ENCODE results near the gene WNK4.
"Not testable (repeated sequence)": the region's sequence is repeated elsewhere in the genome, so short reads cannot be mapped to it uniquely, and the experiment has no call there.

Gene WNK4

GRCh38 chr17:42779936-42780850, at the start of gene WNK4:
WNK4 (plus strand) TSS chr17:42780610; CDS start chr17:42780699, 89 bp downstream.
- no peak for DNase-seq (ENCODE audit: low read depth)

- DNase-seq (ENCODE audit: low read depth): no peak
Measured at GRCh38 chr17:42740699-42741098, 39.7 kb upstream of the WNK4 start.

GRCh38 chr17:42742916-42743315, 37.5 kb upstream of the WNK4 start:
- not testable (repeated sequence) for DNase-seq (ENCODE audit: low read depth)

- no peak for DNase-seq (ENCODE audit: low read depth)
Measured at GRCh38 chr17:42743595-42744282, 36.7 kb upstream of the WNK4 start.

GRCh38 chr17:42744283-42744805, 36.1 kb upstream of the WNK4 start:
- DNase-seq (ENCODE audit: low read depth): peak; percentile 44

GRCh38 chr17:42744806-42745617, 35.4 kb upstream of the WNK4 start, which contains the start of gene EZH1:
EZH1 (minus strand) TSS chr17:42745040; CDS start chr17:42728941, 16,099 bp downstream.
- DNase-seq (ENCODE audit: low read depth): peak; percentile 91

- DNase-seq (ENCODE audit: low read depth): no peak
Measured at GRCh38 chr17:42748202-42748907, 32.1 kb upstream of the WNK4 start.

- DNase-seq (ENCODE audit: low read depth): no peak
Measured at GRCh38 chr17:42748908-42749798, 31.3 kb upstream of the WNK4 start.

GRCh38 chr17:42750739-42751344, 29.6 kb upstream of the WNK4 start:
- DNase-seq (ENCODE audit: low read depth): no peak

GRCh38 chr17:42751628-42752027, 28.8 kb upstream of the WNK4 start:
- no peak for DNase-seq (ENCODE audit: low read depth)

- no peak for DNase-seq (ENCODE audit: low read depth)
Measured at GRCh38 chr17:42754782-42755181, 25.6 kb upstream of the WNK4 start.

GRCh38 chr17:42759982-42760651, 20.3 kb upstream of the WNK4 start:
- DNase-seq (ENCODE audit: low read depth): no peak

GRCh38 chr17:42760652-42761581, 19.5 kb upstream of the WNK4 start, which contains the start of gene RAMP2:
RAMP2 (plus strand) TSS chr17:42761227; CDS start chr17:42761262, 35 bp downstream.
- no peak for DNase-seq (ENCODE audit: low read depth)

- DNase-seq (ENCODE audit: low read depth): no peak
Measured at GRCh38 chr17:42761638-42762037, 18.8 kb upstream of the WNK4 start.

GRCh38 chr17:42766124-42766523, 14.3 kb upstream of the WNK4 start:
- DNase-seq (ENCODE audit: low read depth): no peak

GRCh38 chr17:42767512-42767911, 12.9 kb upstream of the WNK4 start:
- DNase-seq (ENCODE audit: low read depth): no peak

GRCh38 chr17:42768006-42768405, 12.4 kb upstream of the WNK4 start:
- not testable (repeated sequence) for DNase-seq (ENCODE audit: low read depth)

- not testable (repeated sequence) for DNase-seq (ENCODE audit: low read depth)
Measured at GRCh38 chr17:42769964-42770363, 10.4 kb upstream of the WNK4 start.

All from activated T-cell treated with anti-CD3 and anti-CD28 coated beads for 1 hour (primary cell).